MV-4-11 (cell line): ENCODE measurements around the gene NNT.
"Not testable (repeated sequence)": the region's sequence is repeated elsewhere in the genome, so short reads cannot be mapped to it uniquely, and the experiment has no call there.

ENCODE experiments used
- DNase-seq: peaks from one replicate; lab custom pipeline; 2025; lab: John Stamatoyannopoulos, UW

The NNT gene

DNA sequence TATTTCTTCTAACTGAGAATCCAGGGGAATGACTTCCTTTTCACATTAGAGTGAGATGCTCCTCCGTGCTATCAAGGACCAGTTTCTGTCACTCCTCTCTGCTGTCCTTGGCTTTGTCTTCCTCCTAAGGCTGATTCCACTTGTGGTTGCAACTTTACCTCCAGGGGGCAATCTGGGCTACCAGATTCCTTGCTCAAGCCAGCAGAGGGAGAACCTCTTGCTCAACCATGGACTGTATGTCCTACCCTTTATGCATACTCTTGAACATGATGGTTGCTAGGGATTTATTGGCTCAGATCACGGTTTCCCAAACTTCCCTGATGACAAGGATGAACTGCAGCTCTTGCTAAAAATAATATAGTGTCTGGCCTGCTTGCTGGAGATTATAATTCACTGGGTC, 24.0 kb downstream of the NNT start:
- peak; percentile 76 for DNase-seq

DNA sequence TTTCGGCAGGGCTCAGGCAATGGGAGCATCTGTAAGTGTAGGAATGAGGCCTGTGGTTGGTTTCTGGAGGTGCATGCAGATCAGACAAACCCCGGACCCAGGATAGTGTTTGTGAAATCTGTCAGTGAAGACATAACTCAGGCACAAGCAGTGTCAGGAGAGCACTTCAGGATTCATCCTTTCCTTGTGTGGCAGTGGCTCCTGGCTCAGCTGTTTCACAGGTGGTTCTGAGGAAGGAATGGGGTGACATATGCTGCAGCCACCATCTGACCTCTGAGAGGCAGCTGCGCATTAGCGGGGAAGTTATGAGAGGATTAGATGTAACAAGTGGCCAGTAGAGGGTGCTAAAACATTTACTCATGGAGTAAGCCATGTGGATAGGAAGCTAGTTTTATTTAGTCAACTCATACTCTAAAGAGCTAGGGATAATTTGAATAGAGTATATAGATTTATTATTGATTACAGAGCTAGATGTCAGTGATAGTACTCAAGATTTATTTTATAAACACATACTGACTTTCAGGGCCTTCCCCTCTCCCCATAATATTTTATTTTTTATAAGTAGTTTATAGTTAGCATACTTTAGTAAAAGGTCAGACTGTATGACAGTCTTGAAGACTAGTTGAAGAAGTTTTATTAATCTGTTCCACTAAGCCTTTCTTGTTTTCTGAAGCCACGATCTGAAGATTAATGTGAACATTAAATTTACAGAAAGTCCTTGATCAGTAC, 28.4 kb downstream of the NNT start:
- peak; percentile 70 for DNase-seq

DNA sequence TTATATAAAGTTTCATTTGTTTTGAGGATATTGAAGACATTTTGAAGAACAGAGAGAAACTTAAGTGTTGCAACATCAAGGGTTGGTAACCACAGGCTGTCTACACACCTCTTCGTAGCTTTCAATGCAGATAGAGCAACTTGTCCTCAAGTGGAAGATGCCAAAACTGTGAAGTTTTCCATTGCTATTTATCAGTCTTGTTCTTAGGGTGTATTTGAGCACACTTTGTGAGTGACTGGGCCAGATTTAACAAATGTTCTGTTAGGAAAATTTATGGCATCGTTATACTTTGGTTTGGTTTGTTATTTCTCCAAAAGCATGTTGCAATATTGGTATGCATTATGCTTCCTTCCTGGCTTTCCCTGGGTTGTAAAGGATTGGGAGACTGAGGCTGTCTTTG, 31.6 kb downstream of the NNT start:
- peak; percentile 51 for DNase-seq

DNA sequence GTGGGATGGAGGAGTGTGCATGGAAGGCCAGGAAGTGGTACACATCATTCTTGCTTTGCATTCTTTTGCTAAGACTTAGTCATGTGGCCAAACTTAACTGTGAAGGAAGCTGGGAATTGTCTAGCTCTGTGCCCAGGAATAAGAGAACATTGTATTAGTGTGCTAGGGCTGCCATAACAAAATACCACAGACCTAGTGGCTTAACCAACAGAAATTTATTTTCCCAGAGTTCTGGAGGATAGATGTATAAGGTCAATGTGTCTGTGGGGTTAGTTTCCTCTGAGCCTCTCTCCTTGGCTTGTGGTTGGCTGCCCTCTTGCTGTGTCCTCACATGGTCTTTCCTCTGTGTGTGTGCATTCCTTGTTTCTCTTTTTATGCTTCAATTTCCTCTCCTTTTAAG, 32.4 kb downstream of the NNT start:
- no peak for DNase-seq

DNA sequence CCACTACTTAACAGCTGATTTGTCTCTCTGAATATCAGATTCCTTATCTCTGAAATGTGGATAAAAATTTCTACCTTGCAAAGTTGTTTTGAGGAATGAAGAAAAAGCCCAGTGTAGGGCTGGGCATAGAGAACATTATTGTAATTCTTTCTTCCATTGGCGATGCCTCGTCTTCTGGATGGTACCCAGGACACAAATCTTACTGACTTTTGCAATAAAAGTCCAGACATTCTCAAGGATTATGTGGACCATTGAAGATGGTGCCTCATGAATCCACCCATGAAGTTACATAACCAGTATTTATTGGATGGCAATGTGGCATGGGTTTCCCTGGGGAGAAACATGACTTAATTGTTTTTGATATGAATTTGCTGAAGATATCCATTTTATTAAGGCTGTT, 33.1 kb downstream of the NNT start:
- DNase-seq, result no peak

DNA sequence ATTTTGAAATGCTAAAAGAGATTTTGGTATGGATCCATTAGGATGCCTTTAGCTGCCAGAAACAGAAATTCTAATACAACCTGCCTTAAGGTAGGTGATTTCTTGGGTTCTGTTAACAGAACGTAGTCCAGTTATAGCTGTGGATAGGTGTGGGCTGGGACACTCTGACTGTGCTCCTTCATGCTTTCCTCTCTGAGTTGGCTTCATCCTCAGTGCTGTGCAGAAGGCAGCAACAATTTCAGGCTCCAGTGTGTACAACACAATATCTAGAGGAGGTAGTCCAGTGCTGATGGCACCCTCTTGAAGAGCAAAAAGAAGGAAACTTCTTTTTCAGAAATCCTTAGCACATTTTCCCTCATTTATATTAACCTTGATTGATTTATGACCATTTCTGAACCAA, 34.4 kb downstream of the NNT start:
- no peak for DNase-seq

DNA sequence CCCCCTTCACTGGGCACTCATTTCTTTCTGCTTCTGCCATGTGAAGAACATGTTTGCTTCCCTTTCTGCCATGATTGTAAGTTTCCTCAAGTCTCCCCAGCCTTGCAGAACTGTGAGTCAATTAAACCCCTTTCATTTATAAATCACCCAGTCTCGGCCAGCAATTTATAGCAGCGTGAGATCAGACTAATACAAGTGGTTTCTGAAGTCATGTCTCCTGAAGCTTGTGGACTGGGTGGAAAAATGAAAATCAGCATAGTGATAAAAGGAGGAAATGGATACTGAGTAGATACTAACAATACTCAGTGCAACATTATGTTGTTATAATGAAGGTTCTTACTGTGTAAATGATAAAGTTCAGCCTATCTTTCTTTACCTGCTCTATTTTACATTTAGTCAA, 35.1 kb downstream of the NNT start:
- DNase-seq, result peak; percentile 30

DNA sequence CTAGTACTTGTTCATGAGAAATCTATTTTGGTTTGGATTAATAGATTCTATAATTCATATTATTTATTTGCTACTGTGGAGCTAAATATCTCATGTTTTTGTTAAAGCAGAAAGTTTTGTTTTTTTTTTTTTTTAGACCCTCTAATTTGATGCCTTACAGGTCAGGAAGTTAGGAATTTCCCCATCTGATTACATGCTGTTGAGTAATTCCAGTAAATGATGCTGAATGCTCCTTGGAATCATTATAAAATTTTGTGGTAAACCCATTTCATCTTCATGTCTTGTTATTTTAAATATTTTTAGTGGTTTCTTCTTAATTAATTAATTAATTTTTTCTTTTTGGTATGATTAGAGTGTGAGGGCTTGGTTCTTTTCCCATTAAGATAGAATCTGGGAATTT, 35.6 kb downstream of the NNT start:
- DNase-seq, result no peak

DNA sequence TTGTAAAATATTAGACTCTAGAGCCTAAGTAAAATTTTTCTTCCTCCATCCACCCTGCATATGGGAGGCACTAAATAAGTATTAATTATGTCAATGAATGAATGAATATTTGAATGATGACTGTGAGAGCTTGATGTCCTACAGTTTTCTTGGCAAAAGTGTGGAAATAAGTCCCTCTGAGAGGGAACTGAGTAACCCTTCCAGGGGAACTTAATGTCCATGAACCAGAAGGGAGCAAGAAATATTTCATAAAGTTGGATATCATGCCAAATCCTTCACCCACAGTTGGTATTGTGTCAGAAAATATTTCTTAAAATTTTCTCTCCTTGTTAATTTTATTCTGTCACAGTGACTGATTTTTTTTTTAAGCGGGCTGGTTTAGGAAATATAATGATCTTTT, 36.6 kb downstream of the NNT start:
- no peak for DNase-seq

DNA sequence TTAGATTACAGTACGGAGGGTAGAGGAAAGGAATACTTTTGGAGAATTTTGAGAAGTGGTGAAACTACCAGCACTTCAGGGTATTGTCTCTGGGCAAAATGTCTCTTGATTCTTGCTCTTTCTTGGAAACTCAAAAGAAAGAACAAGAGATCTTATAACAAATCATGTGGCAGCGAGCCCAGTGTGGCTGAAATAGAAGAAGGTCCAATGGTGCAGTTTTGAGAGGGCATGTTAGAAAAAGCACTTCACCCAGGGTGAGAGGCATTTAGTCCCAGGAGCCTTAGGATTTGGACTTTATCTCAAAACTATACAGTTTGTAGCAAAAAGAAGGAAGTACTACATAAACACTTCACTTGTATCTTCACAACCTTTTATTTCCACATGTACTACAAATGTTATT, 39.4 kb downstream of the NNT start:
- DNase-seq, result no peak

DNA sequence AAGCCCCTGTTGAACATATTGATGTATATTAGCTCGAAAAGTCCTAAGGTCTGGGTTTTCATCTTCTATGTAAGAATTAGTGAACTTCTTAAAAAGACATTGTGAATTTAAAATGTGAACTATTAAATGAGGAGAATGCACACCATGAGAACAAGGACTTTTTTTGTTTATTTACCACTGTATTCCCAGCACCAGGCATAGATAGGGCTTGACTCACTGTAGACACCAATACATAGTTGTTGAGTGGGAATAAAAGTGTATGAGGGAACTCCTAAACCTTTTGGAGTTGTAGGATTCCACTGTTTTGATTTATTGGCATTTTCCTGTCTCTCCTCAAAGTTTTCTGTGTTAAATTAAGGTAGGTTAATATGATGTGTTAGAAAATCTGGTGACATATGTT, 40.3 kb downstream of the NNT start:
- DNase-seq, result no peak

DNA sequence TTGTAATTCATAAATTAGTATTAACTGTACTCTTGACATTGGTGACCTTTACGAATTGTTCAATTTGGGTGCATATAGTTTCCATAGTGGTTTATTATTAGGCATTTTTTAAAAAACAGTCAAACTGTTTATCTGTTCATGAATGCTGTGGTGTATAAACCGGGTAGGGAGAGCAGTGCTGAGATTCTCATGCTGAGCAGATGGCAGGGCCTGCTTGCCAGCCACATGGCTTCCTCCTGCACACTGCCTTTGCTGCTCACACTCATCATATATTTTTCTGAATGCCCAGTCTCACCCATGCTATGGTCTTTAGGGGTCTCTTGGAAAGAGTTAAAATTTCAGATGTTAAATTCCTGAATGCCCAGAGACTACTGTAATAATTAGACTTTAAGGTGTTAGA, 40.8 kb downstream of the NNT start:
- DNase-seq, result no peak

DNA sequence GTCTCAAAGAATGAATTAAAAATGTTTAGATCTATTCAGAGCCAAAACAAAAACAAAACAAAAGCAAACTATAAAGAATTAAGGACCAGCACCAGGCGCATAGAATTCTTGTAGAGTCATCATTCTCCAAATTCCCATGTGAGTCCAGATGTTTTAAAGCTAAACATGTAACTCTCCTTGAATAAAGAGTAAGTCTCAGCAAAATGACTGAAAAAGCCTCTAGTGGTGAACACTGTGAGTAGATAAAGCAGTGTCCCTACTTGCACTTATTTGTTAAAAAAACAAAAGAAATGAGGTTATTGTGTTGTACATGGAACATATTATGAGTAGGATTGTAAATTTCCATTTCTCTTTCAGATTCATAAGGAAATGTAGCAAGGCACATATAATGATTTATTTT, 44.0 kb downstream of the NNT start:
- no peak for DNase-seq

DNA sequence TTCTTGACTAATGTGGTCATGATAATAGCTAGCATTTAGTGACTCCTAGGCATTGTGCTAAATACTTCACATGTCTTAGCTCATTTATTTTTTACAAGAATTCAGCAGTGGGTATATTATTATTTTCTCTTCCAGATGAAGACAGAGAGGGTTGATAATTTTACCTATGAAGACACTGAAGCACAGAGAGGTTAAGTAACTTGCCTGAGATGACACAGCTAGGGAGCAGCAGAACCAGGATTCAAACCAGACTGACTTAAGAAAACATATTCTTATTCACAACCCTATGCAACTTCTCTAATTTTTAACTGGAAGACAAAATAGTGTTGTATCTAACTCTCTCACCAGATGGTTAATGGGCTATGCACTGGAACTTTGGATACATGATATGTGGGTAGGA, 44.8 kb downstream of the NNT start:
- DNase-seq, result no peak

DNA sequence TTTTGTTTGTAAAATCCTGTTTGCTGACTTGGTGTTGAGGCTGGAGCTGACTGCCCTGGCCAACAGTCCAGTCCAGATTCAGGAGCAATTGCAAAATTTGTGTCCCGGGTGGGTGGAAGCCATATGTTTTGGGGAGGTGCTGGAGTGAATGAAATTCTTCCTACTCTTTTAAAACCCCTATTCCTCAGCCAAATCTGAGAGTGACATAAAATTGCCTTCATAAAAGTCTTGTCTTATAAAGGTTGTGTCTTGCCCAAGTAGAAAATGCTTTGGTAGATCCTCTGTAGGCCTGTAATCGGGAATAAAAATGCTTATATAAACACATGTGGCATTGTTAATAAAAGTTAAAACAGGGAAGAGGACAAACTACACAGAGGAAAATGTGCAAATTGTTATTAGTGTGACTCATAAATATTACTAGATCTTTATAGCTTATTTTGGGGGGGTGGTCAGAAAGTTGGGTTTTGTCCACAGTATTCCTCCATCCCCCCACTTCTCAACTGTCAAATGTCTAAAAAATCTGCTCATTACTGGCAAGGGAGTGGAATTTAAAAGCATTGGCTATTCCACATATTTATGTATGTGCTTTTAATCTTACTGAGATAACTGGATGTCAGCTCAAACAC, 45.6 kb downstream of the NNT start:
- no peak for DNase-seq

DNA sequence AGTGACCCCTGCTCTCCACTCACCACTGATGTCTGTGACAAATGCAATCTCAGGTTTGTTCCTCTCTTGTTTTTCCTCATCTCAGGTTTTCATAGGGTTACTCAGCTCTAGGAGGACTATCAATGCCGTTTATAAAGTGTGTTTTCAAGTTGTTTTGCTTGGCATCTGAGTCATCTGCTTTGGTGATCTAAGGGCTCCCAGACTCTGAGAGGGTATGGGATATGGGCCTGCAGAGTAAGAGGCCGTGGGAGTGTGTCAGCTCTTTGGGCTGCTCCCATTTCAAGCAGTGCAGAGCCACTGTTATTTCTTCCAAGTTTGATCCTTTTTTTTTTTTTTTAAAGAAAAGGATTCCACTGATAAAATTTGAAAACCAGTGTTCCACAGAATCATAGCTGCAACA, 46.3 kb downstream of the NNT start:
- DNase-seq, result no peak

DNA sequence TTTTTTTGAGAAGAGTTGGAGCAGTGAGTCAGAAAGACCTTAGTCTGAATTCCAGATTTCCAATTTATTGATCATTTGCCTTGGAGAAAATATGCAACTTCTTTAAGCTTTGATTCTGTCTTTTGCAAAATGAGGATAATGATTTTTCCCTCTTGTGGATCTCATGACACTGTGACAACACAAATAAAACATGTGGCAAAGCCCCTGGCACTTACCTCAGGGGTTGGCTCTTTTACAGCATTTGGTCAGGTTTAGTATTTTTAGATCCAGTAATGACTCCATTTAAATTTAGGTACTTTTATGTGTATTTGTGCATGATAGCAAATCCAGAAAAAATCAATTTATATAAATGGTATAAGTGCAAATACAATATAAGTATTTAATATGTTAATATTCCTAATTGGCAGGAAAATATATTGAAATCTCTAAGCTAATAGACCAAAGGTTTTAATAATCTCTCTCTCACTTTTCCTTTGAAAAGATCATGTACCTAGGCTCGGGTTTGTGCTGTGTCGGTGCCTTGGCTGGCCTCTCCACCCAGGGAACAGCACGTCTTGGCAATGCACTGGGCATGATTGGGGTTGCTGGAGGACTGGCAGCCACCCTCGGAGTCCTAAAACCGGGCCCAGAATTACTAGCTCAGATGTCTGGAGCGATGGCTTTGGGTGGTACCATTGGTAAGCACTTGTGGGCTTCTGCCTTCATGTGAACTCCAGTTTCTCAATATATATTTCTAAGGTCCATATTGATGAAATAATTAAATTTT, 49.7 kb downstream of the NNT start:
- no peak for DNase-seq

DNA sequence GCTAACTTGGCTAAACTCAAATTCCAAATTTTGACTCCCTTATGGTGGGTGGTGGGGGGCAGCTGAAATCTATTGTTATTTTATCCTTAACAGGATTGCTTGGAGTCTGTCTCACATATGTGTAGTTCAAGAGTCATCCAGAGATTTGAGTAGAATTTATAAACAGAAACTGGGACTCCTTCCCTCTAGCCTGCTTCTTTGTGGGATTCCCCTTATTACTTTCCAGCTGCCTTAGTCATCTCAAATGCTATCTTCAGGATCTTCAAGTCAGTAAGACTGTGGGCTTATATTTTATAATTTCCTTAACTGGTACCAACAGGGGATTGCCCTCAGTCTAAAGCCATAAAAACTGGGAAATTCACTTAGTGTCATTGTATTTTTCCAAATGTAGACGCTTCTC, 55.5 kb downstream of the NNT start:
- no peak for DNase-seq

DNA sequence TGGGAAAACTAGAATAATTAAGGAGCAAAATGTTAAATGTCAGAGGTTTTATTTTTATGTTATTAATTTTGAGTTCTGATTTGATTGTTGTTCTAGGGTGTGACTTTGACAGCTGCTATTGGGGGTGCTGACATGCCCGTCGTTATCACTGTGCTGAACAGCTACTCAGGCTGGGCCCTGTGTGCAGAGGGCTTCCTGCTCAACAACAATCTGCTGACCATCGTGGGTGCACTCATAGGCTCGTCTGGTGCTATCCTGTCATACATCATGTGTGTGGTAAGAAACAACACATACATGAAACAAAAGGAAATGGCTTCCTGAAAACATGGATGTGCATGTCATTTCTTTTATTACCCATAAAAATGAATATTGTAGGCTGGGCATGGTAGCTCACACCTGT, 56.1 kb downstream of the NNT start:
- DNase-seq, result no peak

DNA sequence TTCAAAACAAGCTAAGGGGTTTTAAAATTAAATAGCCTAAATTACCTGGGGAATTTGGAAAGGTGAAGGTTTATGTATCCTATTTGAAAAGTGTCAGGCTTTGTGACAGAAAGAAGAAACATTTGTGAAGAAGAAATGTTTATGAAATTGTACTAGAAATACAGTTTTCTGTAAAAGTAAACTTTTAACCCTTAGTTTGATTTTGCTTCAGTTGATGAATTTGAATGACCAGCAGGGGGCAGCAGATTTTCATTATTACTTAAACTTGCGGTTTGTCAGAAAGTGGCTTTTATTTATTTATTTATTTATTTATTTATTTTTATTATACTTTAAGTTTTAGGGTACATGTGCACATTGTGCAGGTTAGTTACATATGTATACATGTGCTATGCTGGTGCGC, 58.1 kb downstream of the NNT start:
- no peak for DNase-seq

DNA sequence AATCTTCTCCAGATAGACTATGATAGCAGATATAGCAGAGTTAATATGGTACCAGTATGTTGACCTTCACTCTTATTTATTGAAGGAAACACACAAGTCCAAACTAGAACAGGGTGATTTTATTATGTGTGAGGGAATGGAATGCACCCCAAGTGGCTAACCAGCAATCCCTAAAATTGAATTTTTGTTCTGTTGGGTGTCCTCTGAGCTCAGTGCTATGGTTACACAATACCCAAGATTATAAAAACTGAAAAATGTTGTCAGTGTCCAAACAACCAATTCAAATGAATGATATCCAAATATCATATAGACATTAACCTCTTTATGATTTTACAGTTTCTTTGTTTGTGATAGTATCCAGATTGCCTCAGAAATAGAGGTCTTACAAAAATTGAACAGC, 60.9 kb downstream of the NNT start:
- DNase-seq, result no peak

DNA sequence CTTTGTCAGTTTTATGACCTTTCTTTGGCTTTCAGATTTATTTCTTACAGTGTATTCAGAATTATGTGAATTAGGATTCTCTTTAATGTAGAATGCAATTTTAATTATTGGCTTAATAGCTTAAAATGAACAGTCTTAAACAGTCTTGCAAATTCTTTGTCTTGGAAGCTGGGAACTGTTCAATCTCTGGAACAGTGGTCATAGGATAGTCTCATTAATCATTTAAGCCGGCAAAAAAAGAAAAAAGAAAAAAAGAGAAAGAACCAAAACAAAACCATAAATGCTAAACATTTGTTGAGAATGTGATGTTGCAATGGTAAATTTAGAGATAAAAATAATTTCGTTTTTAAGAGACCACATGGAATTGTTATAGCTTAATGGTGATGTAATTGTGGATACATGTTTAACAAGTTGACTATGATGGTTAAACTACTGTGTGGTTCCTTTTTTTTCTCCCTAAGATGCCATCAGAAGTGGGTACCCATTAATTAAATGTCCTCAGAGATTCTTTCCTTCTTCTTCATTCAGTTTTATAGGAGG, 61.6 kb downstream of the NNT start:
- no peak for DNase-seq

DNA sequence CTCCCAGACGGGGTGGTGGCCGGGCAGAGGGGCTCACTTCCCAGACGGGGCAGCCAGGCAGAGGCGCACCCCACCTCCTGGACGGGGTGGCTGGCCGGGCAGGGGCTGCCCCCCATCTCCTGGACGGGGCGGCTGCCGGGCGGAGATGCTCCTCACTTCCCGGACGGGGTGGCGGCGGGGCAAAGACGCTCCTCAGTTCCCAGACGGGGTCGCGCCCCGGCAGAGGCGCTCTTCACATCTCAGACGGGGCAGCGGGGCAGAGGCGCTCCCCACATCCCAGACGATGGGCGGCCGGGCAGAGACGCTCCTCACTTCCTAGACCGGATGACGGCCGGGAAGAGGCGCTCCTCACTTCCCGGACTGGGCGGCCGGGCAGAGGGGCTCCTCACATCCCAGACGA, 62.8 kb downstream of the NNT start:
- DNase-seq, result not testable (repeated sequence)
